ENCODE results near the gene ARAP3. TPM values are rescaled to one million over a fixed set of nuclear protein-coding genes. Genes with fewer than 3 reads are reported as not detected.

ARAP3 gene
- total and polyA plus RNA-seq, 9 of the 15 experiments (the other 6 are each of a cell fraction or from before 2014, with no cell fraction given) = 0.83 to 25.7 (median 6.4) TPM

DNA sequence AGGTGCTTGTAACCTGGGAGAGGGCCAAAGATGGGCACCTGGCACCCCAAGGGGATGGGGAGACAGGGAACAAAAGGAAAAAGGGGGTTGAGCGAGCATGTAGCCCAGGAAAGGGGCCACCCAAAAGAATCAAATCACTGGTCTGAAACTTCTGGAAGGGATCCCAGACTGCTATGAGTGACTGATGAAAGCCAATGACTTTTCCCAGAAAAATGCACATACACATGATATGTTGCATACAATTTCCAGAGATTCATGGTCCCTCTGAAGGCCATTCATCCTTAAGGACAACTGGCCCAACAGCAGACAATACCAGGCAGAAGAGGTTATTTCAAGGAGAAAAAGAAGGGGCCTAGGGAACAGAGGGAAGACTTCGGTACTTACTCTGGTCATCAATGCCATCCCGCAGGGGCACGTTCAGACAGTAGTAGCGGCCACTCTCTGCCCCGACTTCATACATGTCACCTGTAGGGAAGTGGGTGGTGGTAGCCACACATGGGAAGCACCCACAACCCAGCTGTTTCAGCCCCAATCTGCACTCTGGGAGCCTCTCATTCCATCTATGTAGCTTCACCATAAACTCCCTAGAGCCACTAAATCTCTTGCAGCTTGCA is 53.7 kb downstream of the ARAP3 start:
- no peak for FAIRE-seq
- intact Hi-C loops (cut with micrococcal nuclease) = no loop called here
- POLR2A ChIA-PET = interaction anchor here (0.6 kb wide), 1 partner anchor 18 kb away, joined by 6 read pairs; no protein-coding TSS in a partner anchor

More for the DNA sequence above, 53.7 kb downstream of the ARAP3 start:
- Histone ChIP-seq H2AFZ (ENCODE audit: low read depth, low read length) (no peak overlapping the region), H3K4me2 (ENCODE audit: insufficient read depth, low read length) (no peak overlapping the region), H3K4me3 (no peak overlapping the region), H3K79me2 (ENCODE audit: control insufficient read depth, insufficient read depth, low read length) (peaks cover 39% of the 10 kb centered on the region), H3K4me1 (replicated peaks in 1 of 2; ENCODE audit: control insufficient read depth in 2 of 2, insufficient read depth in 2 of 2, low read length in 2 of 2) (peaks cover 0 to 5% of the 10 kb centered on the region in 2 experiments; a peak in 2 of 5 replicates), H3K27ac (ENCODE audit: extremely low read depth, low read depth, low read length) (no peak overlapping the region), H3K9me1 (ENCODE audit: control insufficient read depth, insufficient read depth, low read length) (no peaks in the 10 kb centered on the region), H4K20me1 (replicated peaks; ENCODE audit: control insufficient read depth, insufficient read depth, low read length) (no peaks in the 10 kb centered on the region), H3K9me3 (replicated peaks; ENCODE audit: control insufficient read depth, insufficient read depth, low read depth, low read length) (no peaks in the 10 kb centered on the region), H3K36me3 (ENCODE audit: control insufficient read depth, insufficient read depth, low read length) (peaks cover 96% of the 10 kb centered on the region), H3K27me3 (ENCODE audit: control insufficient read depth in 2 of 2, insufficient read depth in 2 of 2, low read length in 2 of 2) (no peaks in the 10 kb centered on the region), H3K9ac (ENCODE audit: insufficient read depth in 1 of 2, low read depth in 2 of 2, low read length in 2 of 2) (no peak overlapping the region)
- DNase-seq (ENCODE audit: extremely low read depth in 1 of 4, low spot score in 3 of 4) (no peak), ATAC-seq (no peak)
- WGBS (ENCODE audit: insufficient coverage, low coverage, missing lambda C conversion rate) = 98% methylated on average over 4 of the region's 6 CpGs
- no TSS peak for BruUV-seq (replicated peaks)
- in situ Hi-C loops (cut with MboI) = no loop called here
- no peak for TF ChIP-seq OTX1 (CRISPR knock-in tag; IDR thresholded peaks at IDR 0.05)
- TF ChIP-seq, protein P1, sequence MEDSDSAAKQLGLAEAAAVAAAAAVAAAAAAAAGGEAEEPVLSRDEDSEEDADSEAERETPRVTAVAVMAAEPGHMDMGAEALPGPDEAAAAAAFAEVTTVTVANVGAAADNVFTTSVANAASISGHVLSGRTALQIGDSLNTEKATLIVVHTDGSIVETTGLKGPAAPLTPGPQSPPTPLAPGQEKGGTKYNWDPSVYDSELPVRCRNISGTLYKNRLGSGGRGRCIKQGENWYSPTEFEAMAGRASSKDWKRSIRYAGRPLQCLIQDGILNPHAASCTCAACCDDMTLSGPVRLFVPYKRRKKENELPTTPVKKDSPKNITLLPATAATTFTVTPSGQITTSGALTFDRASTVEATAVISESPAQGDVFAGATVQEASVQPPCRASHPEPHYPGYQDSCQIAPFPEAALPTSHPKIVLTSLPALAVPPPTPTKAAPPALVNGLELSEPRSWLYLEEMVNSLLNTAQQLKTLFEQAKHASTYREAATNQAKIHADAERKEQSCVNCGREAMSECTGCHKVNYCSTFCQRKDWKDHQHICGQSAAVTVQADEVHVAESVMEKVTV (CRISPR knock-in tag; IDR thresholded peaks at IDR 0.05) = no peak
- no peak for TF ChIP-seq EWSR1 (IDR thresholded peaks at IDR 0.05; ENCODE audit: borderline replicate concordance, low read depth, partially characterized antibody)
- TF ChIP-seq DACH1 (IDR thresholded peaks at IDR 0.05; ENCODE audit: partially characterized antibody) = no peak
- no peak for TF ChIP-seq FOSL1 (tag; conservative IDR thresholded peaks at IDR 0.05)
- TF ChIP-seq, protein P2, sequence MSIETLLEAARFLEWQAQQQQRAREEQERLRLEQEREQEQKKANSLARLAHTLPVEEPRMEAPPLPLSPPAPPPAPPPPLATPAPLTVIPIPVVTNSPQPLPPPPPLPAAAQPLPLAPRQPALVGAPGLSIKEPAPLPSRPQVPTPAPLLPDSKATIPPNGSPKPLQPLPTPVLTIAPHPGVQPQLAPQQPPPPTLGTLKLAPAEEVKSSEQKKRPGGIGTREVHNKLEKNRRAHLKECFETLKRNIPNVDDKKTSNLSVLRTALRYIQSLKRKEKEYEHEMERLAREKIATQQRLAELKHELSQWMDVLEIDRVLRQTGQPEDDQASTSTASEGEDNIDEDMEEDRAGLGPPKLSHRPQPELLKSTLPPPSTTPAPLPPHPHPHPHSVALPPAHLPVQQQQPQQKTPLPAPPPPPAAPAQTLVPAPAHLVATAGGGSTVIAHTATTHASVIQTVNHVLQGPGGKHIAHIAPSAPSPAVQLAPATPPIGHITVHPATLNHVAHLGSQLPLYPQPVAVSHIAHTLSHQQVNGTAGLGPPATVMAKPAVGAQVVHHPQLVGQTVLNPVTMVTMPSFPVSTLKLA (conservative IDR thresholded peaks at IDR 0.05) = no peak
- TF ChIP-seq KDM4B (IDR thresholded peaks at IDR 0.05; ENCODE audit: borderline replicate concordance in 2 of 2, low read depth in 1 of 2) = no peak
- no peak for TF ChIP-seq NCOA4 (IDR thresholded peaks at IDR 0.05; ENCODE audit: partially characterized antibody)
- CTCF ChIA-PET (ENCODE audit: low intra/inter-chr PET ratio) = no interaction called here

Data from K562 (cell line).